ENCODE data around the gene MMP17. TPM values are rescaled to one million over a fixed set of nuclear protein-coding genes. Genes with fewer than 3 reads are reported as not detected.

Gene MMP17
- total and polyA plus RNA-seq, 2 experiments from 2014 or later = 0.40 to 0.42 TPM

DNA sequence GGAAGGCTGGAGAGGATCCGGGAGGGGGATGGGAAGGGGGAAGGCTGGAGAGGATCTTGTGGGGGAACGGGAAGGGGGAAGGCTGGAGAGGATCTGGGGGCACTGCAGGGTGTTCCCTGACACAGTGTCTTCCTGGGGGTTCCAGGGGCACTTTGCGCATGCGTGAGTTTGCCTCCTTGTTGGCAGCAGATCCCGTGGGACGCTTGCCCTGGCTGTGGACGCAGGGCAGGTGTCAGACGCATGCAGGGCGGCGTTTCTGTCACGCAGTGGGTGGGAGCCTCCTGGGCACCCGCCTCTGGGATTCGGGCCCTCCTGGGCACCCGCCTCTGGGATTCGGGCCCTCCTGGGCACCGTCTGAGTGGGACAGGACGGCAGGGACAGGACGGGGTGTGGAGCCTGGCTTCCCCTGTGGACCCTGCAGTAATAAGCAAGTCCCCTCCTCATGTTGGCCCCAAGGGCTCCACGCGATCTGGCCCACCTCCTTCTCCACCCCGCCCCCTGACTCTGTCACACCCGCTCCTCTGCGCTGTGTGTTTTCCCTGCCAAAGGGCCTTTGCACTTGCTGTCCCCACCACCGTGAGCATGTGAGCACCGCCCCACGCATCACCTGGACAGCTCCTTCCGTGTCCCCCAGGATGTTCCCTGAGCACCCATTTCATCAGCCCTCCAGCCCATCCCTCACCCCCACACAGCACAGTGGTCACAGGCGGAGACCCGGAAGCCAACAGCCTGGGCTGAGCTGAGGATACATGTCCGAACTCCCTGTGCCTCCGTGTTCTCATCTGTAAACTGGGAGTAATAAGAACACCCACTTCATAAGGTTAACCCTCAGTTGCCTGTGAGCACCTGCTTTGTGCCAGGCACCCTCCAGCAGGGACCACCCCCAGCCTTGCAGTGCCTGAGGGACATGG lies 4.4 kb downstream of the MMP17 start:
- H3K36me3 ChIP-seq (replicated peaks; ENCODE audit: insufficient read depth, low read depth) = no peaks in the 10 kb centered on the region
- H4K20me1 ChIP-seq (ENCODE audit: insufficient read depth, poor library complexity, severe bottlenecking) = no peaks in the 10 kb centered on the region
- H3K9me2 ChIP-seq (replicated peaks; ENCODE audit: insufficient read depth) = no peaks in the 10 kb centered on the region
- no peak overlapping the region for H3K4me2 ChIP-seq
- peaks cover 51% of the 10 kb centered on the region for H3K27me3 ChIP-seq
- no peak overlapping the region for H3K27ac ChIP-seq
- no peaks in the 10 kb centered on the region for H3K79me2 ChIP-seq
- H3K4me3 ChIP-seq = no peak overlapping the region
- H3K9me3 ChIP-seq (ENCODE audit: low read depth) = no peaks in the 10 kb centered on the region
- TF ChIP-seq EZH2 (IDR thresholded peaks at IDR 0.05; ENCODE audit: borderline replicate concordance) (no peak), EZH2phosphoT487 (IDR thresholded peaks at IDR 0.05; ENCODE audit: low read depth, severe bottlenecking, unreplicated experiment) (no peak), CTCF (IDR thresholded peaks at IDR 0.05; ENCODE audit: poor library complexity) (no peak)
- WGBS (ENCODE audit: low lambda C conversion rate, missing lambda C conversion rate) = 78% methylated on average over 24 of the region's 31 CpGs
- no peak overlapping the region for H2AFZ ChIP-seq
- peak; percentile 7 for DNase-seq (ENCODE audit: low spot score)
- peaks cover 8% of the 10 kb centered on the region for H3K4me1 ChIP-seq (ENCODE audit: insufficient read depth)

- H3K9me2 ChIP-seq (replicated peaks; ENCODE audit: insufficient read depth) = no peaks in the 10 kb centered on the region
- no peaks in the 10 kb centered on the region for H3K9me3 ChIP-seq (ENCODE audit: low read depth)
- peak; percentile 8 for DNase-seq (ENCODE audit: low spot score)
- H3K4me3 ChIP-seq = no peak overlapping the region
- H3K27ac ChIP-seq = no peak overlapping the region
- no peaks in the 10 kb centered on the region for H3K79me2 ChIP-seq
- H4K20me1 ChIP-seq (ENCODE audit: insufficient read depth, poor library complexity, severe bottlenecking) = no peaks in the 10 kb centered on the region
- H3K36me3 ChIP-seq (replicated peaks; ENCODE audit: insufficient read depth, low read depth) = no peaks in the 10 kb centered on the region
- H3K27me3 ChIP-seq = peaks cover 45% of the 10 kb centered on the region
- 91% methylated on average over 23 of the region's 23 CpGs for WGBS (ENCODE audit: low lambda C conversion rate, missing lambda C conversion rate)
- H3K4me2 ChIP-seq = no peak overlapping the region
- no peak overlapping the region for H2AFZ ChIP-seq
- H3K4me1 ChIP-seq (ENCODE audit: insufficient read depth) = peaks cover 8% of the 10 kb centered on the region
- TF ChIP-seq EZH2 (IDR thresholded peaks at IDR 0.05; ENCODE audit: borderline replicate concordance) = no peak
- no peak for TF ChIP-seq CTCF (IDR thresholded peaks at IDR 0.05; ENCODE audit: poor library complexity)
- no peak for TF ChIP-seq EZH2phosphoT487 (IDR thresholded peaks at IDR 0.05; ENCODE audit: low read depth, severe bottlenecking, unreplicated experiment)
Measured at GRCh38 chr12:131833288-131833895, 5.2 kb downstream of the MMP17 start.

- Histone ChIP-seq H3K79me2 (no peaks in the 10 kb centered on the region), H2AFZ (no peak overlapping the region), H3K9me3 (ENCODE audit: low read depth) (no peaks in the 10 kb centered on the region), H3K4me2 (no peak overlapping the region), H3K27me3 (peaks cover 40% of the 10 kb centered on the region), H3K9me2 (replicated peaks; ENCODE audit: insufficient read depth) (no peaks in the 10 kb centered on the region), H3K36me3 (replicated peaks; ENCODE audit: insufficient read depth, low read depth) (no peaks in the 10 kb centered on the region), H3K27ac (no peak overlapping the region), H3K4me1 (ENCODE audit: insufficient read depth) (peaks cover 8% of the 10 kb centered on the region), H3K4me3 (no peak overlapping the region), H4K20me1 (ENCODE audit: insufficient read depth, poor library complexity, severe bottlenecking) (no peaks in the 10 kb centered on the region)
- DNase-seq (ENCODE audit: low spot score) = peak; percentile 10
- TF ChIP-seq EZH2phosphoT487 (IDR thresholded peaks at IDR 0.05; ENCODE audit: low read depth, severe bottlenecking, unreplicated experiment) (no peak), EZH2 (IDR thresholded peaks at IDR 0.05; ENCODE audit: borderline replicate concordance) (no peak), CTCF (IDR thresholded peaks at IDR 0.05; ENCODE audit: poor library complexity) (peak; percentile 32)
- 61% methylated on average over 6 of the region's 23 CpGs for WGBS (ENCODE audit: low lambda C conversion rate, missing lambda C conversion rate)
Measured at GRCh38 chr12:131833896-131834641, 5.9 kb downstream of the MMP17 start.
